ENCODE measurements around the gene XYLT1.

The XYLT1 gene

DNA sequence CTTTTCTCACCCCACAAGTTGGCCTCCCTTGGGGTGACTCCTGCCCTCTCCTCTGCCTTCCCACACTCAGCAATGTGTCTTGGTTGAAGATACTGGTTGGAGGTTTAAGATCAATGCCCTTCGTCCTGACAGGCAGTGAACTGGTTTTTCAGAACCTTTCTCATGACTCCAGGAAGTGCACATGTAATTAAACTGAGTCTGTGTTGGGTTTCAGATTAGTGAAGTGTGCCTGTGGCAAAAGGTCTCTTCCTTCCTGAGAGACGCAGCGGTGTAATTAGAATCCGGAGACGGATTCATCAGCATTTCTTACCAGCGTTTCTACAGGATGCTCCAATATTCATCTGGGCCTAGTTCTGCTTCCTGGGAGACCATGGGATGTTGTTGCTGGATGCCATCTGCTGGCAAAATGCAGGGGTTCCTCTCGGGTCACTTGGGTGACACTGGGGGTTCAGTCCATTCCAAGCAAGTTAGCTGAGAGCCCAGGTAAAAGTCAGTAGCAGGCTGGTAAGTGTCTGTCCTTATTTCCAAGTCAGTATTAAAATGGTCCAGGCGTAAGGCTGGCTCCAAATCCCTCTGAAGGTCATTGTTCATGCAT, 233.3 kb downstream of the XYLT1 start:
- H3K27ac ChIP-seq, result no peak overlapping the region
- no peaks in the 10 kb centered on the region for H3K27me3 ChIP-seq (replicated peaks)
- H3K36me3 ChIP-seq (replicated peaks), result no peaks in the 10 kb centered on the region
- in situ Hi-C loops (cut with HindIII; ENCODE audit: low pct_ligation_motif_present, low sequenced_read_pairs), result no loop called here
- H3K4me3 ChIP-seq (ENCODE audit: low read depth, low read length), result no peak overlapping the region
- DNase-seq, result no peak
- TF ChIP-seq, protein P1, sequence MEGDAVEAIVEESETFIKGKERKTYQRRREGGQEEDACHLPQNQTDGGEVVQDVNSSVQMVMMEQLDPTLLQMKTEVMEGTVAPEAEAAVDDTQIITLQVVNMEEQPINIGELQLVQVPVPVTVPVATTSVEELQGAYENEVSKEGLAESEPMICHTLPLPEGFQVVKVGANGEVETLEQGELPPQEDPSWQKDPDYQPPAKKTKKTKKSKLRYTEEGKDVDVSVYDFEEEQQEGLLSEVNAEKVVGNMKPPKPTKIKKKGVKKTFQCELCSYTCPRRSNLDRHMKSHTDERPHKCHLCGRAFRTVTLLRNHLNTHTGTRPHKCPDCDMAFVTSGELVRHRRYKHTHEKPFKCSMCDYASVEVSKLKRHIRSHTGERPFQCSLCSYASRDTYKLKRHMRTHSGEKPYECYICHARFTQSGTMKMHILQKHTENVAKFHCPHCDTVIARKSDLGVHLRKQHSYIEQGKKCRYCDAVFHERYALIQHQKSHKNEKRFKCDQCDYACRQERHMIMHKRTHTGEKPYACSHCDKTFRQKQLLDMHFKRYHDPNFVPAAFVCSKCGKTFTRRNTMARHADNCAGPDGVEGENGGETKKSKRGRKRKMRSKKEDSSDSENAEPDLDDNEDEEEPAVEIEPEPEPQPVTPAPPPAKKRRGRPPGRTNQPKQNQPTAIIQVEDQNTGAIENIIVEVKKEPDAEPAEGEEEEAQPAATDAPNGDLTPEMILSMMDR (IDR thresholded peaks at IDR 0.05; ENCODE audit: low read depth, low read length, missing control alignments), result no peak

DNA sequence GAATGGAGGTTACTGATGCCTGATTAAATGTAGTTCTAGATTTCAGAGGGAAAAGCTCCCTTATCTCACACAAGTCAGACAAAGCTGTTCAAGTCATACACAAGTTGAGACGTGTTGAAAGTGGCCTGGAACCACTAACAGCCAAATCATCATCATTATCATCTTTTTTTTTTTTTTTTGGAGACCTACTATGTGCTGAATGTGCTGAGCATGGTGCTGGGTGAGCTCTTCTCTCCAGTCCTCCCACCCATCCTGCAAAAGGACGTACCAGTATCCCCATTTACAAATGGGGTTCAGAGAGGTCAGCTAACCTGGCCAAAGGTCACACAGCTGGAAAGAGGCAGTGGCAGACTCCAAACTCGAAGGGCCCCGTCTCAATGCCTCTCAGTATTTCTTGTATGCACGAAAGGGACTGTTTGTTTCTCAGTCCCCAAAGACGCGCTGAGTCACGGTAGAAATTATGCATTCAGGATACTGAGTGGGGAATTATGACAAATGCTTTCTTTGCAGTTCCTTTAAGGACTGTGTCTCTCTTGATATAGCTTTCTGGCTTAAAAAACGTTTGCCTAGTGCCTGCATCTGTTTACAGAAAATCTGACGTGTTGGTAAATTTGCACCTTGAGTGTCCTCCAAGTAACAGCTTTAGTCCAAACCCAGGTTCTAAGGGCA, 235.5 kb downstream of the XYLT1 start:
- Histone ChIP-seq H3K27ac (no peak overlapping the region), H3K27me3 (replicated peaks) (no peaks in the 10 kb centered on the region), H3K36me3 (replicated peaks) (no peaks in the 10 kb centered on the region), H3K4me3 (ENCODE audit: low read depth, low read length) (no peak overlapping the region)
- DNase-seq, result no peak
- TF ChIP-seq, protein P1 (IDR thresholded peaks at IDR 0.05; ENCODE audit: low read depth, low read length, missing control alignments), result no peak
- in situ Hi-C loops (cut with HindIII; ENCODE audit: low pct_ligation_motif_present, low sequenced_read_pairs), result no loop called here

DNA sequence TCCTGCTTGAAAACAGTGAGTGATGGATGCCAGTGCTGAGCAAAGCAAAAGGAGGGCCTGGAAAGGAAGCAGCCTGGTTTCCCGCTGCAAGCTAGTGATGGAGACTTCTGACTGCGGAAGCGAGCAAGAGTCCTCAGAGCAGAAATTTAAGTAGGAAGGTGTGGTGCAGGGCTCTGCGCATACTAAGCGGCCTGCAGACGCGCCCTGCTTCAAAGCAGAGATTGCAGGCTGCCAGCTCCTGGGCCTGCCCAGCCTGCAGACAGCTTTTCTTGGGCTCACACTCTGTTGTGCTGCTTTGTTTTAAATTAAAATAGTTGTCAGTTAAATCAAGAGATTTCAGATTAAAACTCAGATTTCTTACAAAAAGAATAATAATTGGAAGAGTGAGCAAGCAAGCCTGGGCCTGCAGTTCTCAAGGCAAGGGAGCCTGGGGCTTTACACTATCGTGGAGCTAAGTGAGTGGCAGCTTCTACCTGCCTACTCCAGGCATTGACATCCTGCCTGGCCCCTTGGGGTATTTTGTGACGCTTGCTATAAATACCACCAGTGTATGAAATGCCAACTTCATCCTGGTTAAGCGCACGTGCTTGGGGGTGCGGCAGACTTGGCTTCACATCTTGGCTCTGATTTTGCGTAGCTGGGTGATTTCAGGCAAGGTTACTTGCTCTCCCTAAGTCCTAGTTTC, 237.3 kb downstream of the XYLT1 start:
- H3K27ac ChIP-seq, result no peak overlapping the region
- DNase-seq, result no peak
- no peak overlapping the region for H3K4me3 ChIP-seq (ENCODE audit: low read depth, low read length)
- H3K36me3 ChIP-seq (replicated peaks), result no peaks in the 10 kb centered on the region
- in situ Hi-C loops (cut with HindIII; ENCODE audit: low pct_ligation_motif_present, low sequenced_read_pairs), result no loop called here
- TF ChIP-seq, protein P1 (IDR thresholded peaks at IDR 0.05; ENCODE audit: low read depth, low read length, missing control alignments), result no peak
- no peaks in the 10 kb centered on the region for H3K27me3 ChIP-seq (replicated peaks)

DNA sequence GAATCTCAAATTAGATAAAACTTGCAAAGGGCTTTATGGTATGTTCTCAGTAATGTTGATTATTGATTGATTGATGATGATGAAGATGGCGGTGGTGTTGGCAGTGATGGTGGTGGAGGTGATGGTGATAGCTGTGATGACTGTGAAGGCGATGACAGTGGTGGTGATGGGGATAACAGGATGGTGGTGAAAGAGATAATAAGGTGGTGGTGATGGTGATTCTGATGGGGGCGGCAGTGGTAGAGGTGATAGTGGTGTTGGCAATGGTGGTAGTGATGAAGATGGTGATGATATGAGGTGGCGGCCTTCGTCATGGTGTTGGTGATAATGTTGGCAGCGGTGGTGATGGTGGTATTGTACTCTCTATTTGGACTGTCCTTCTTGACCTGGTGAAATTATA, 238.3 kb downstream of the XYLT1 start:
- no peaks in the 10 kb centered on the region for H3K27me3 ChIP-seq (replicated peaks)
- no peak overlapping the region for H3K4me3 ChIP-seq (ENCODE audit: low read depth, low read length)
- no peak for DNase-seq
- H3K36me3 ChIP-seq (replicated peaks), result no peaks in the 10 kb centered on the region
- in situ Hi-C loops (cut with HindIII; ENCODE audit: low pct_ligation_motif_present, low sequenced_read_pairs), result no loop called here
- TF ChIP-seq, protein P1 (IDR thresholded peaks at IDR 0.05; ENCODE audit: low read depth, low read length, missing control alignments), result no peak
- H3K27ac ChIP-seq, result no peak overlapping the region

DNA sequence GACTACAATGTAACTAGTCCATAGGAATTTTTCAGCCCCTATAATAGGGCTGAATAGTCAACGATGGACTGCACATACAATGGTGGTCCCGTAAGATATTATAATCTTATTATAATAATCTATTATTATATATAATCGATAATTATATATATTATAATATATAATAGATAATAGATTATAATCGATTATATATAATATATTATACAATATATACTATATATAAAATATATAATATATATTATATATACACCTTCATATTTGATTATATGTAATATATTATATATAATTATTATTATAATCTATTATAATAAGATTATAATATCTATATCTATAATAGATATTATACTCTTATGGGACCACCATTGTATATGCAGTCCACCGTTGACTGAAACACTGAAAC, 238.8 kb downstream of the XYLT1 start:
- DNase-seq, result no peak
- TF ChIP-seq, protein P1 (IDR thresholded peaks at IDR 0.05; ENCODE audit: low read depth, low read length, missing control alignments), result no peak
- in situ Hi-C loops (cut with HindIII; ENCODE audit: low pct_ligation_motif_present, low sequenced_read_pairs), result no loop called here
- no peaks in the 10 kb centered on the region for H3K27me3 ChIP-seq (replicated peaks)
- no peak overlapping the region for H3K4me3 ChIP-seq (ENCODE audit: low read depth, low read length)
- H3K27ac ChIP-seq, result no peak overlapping the region
- H3K36me3 ChIP-seq (replicated peaks), result no peaks in the 10 kb centered on the region

Measured in brain microvascular endothelial cell (primary cell).